AG09309 (cell line): ENCODE measurements around the gene PPP4R2.

ENCODE experiments used
- DNase-seq: peaks from one replicate; pipeline ENCODE4 v3.0.0-alpha.2; 2010; ENCODE audit warnings: low read depth
- H3K4me3 ChIP-seq: 2 replicates; pipeline ENCODE4 v1.5.1; 2011; ENCODE audit warnings: mild to moderate bottlenecking, low read depth, low read length, moderate library complexity; ENCODE audit not compliant: control insufficient read depth
- TF ChIP-seq, protein P1 (sequence below): IDR thresholded peaks from 2 replicates; pipeline ENCODE4 v1.5.1; 2011; ENCODE audit warnings: mild to moderate bottlenecking, low read depth, low read length, inconsistent platforms; ENCODE audit not compliant: insufficient read depth, control insufficient read depth; ENCODE audit errors: missing control alignments

PPP4R2 gene

DNA sequence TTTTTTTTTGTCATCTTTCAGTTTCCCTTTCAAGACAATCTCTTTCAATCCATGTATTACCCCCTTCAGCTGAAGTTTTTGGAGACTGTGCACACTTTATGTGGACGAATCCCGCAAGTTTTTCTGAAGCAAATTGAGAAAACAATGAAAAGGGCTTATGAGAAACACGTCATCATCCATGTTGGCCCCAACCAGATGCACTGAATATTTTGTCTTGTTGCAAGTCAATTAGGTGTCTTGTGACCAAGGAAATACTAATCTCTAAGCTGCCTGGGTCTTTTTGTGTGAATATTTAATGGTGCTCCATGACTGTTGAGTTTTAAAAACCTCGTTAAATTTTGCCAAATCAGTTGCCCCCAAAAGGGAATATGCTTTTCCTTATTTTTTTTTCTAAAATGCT lies 21.7 kb upstream of the PPP4R2 start:
- H3K4me3 ChIP-seq = no peak overlapping the region
- TF ChIP-seq, protein P1, sequence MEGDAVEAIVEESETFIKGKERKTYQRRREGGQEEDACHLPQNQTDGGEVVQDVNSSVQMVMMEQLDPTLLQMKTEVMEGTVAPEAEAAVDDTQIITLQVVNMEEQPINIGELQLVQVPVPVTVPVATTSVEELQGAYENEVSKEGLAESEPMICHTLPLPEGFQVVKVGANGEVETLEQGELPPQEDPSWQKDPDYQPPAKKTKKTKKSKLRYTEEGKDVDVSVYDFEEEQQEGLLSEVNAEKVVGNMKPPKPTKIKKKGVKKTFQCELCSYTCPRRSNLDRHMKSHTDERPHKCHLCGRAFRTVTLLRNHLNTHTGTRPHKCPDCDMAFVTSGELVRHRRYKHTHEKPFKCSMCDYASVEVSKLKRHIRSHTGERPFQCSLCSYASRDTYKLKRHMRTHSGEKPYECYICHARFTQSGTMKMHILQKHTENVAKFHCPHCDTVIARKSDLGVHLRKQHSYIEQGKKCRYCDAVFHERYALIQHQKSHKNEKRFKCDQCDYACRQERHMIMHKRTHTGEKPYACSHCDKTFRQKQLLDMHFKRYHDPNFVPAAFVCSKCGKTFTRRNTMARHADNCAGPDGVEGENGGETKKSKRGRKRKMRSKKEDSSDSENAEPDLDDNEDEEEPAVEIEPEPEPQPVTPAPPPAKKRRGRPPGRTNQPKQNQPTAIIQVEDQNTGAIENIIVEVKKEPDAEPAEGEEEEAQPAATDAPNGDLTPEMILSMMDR = no peak
- DNase-seq = no peak

DNA sequence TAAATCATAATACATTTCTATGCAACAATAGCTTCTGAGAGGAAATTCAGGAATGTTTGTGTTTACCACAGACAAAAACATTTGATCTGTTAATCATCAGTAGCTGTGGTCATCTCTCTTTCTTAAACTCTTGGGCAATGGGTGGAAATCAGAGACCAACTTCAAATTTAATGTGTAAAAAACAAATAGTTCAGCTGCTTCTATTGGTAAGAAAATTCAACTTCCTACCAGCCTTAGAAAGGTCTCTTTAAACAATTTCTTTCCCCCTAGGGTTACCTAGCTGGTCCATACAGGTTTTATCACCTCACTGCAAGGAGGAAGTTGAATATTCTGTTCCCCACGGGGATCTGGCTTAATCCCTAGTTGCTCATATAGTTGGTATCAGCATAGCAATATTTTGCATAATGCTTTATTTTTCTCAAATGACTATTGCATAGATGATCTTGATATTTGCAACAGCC lies 20.3 kb upstream of the PPP4R2 start:
- H3K4me3 ChIP-seq = no peak overlapping the region
- DNase-seq = peak; percentile 52
- TF ChIP-seq, protein P1 = no peak

DNA sequence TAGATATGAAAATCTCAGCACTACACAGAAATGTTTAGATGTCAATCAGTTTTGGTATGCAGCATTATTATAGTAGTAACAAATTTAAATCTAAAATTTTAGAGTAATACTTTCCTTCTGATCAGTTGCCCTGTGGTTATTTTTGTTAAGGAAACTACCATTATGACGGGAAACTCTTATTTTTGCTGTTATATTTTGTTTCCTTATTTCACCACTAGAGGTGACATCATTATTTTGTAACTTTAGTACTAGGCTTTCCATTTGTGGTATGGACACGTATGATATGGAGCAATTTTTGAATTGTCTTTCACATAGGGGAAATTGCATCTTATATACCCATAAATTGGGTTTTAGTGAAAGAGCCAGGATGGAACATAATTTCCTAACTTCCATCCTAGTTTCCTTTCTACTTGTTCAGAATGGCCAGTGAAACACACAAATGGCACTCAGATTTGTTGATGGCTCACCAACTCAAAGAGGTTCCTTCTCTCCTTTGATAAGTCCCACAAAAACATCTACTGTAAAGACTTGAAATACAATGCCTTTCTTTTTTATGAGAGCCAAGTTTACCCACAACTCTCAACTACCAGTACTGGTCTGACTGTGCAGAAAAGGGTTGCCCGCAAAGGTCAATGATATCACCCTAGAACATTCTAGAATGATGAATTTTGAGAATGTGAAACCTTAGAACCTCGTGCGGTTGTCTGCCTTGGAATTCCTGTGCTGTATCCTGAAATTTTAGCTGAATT lies 19.4 kb upstream of the PPP4R2 start:
- no peak overlapping the region for H3K4me3 ChIP-seq
- DNase-seq = peak; percentile 45
- TF ChIP-seq, protein P1 = no peak

DNA sequence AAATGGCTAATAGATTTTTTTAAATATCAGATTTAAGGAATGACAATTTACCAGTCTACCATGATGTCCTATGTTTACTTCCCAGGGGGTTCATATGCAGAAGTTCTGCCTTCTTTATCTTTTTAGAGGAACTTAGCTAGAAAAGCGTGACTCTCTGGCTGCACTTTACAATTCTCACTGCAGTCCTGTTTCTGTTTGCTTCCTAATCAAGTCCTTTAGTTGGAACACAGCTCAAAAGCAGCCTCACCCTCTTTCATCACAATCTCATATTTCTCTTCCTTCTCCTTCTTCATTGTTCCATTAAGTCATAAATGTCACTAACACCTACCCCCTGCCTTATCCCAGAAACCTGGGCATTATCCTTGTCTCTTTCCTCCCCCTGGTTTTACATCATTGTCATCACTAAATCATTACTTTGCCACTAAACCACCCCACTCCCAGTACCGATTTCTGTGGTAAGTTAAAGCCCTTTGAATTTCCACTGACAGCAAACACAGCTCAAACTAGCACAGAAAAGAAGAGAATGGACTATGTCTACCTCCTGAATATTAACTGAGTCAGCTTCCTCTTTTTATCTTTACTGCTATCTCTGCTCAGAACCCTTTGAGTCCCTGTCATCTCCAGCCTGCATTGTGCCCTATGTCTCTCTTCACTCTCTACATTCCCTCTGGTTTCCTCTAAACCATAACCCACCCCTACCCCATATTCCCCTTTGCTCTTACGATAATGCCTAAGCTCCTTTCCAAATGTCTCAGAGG lies 13.8 kb upstream of the PPP4R2 start:
- no peak for DNase-seq

DNA sequence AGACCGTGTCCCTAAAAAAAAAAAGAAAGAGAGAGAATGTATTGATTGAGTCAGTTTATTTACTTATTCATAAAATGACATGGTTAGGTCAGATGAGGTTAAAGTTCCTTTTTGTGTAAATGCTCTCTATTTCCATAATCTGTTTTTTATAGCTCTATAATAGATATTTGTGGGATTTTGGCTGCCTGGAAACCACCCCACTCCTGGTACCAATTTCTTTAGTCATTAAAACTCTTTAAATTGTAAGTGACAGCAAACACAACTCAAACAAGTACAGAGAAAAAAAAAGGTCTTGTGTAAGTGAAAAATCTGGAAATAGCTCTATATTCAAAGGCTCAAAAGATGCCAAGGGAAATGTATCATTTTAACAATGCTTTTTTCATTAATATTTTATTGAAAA lies 11.0 kb upstream of the PPP4R2 start:
- TF ChIP-seq, protein P1 = no peak

More for the DNA sequence above, 13.8 kb upstream of the PPP4R2 start:
- TF ChIP-seq, protein P1 = no peak
- H3K4me3 ChIP-seq = no peak overlapping the region

DNA sequence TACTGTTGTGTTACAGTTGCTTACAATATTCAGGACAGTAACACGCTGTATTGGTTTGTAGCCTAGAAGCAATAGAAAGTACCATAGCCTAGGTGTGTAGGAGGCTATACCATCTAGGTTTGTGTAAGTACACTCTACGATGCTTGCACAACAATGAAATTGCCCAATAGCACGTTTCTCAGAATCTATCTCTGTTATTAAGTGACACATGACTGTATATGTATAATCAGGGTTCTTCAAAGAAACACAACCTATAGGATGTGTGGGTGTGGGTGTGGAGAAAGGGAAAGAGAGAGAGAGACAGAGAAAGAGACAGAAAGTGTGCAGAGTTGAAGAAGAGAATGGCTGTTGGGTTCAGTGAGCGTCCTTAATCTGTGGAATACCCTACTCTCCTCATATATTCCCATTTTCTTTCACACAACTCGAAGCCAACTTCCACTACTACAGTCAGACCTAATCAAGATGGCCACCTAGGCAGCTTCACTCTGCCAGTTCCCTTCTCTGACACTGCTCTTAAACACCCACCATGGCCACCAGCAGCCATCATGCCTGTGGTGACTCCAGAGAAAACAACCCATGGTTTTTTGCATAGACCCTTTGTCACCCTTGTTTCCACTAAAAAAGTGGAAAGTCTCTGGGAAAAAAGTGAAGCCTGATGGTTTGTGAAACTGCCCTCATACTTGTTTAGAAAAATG lies 5.8 kb upstream of the PPP4R2 start:
- TF ChIP-seq, protein P1 = no peak
- H3K4me3 ChIP-seq = no peak overlapping the region
- DNase-seq = no peak

More for the DNA sequence above, 11.0 kb upstream of the PPP4R2 start:
- no peak overlapping the region for H3K4me3 ChIP-seq
- no peak for DNase-seq
